NCI-H526 (cell line): ENCODE measurements around the gene BCL7A.
"Not testable (repeated sequence)": the region's sequence is repeated elsewhere in the genome, so short reads cannot be mapped to it uniquely, and the experiment has no call there.

Experiments
- DNase-seq, 2 experiments: peaks; one replicate each; lab custom pipeline; 2025; lab: John Stamatoyannopoulos, UW

Gene BCL7A

DNA sequence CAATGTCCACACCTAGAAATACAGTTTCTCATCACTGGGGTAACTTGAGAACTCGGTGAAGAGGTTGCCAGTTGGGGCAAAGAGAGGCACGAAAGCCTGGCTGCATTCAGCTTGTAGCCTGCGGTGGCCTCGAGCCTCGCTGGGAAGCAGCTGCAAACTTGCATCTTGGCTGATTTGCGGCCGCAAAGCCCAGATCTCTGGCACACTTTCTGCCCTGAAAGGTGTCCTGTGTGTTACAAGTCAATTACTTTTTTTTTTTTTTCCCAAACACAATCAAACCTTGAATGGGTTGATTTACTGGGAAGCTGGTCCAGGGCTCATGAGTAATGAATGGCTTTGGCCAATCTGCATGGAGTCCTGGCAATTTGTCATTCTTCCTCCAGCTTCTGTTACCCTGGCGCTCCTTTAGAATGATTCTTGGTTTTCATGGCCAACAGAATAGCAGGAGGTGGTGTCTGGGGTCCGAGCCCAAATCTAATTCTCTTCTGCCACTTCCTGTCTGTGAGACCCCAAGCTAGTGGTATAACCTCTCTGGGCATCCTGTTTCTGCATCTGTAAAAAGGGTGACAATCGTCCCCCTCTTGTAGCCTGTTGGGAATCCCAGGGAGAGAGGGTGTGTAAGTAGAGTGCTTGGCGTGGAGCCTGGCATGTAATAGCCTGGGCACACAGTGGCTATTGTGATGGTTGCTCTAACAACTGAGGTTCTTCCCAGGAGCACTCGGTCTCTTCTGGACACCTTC, 6.7 kb downstream of the BCL7A start:
- DNase-seq = no peak

DNA sequence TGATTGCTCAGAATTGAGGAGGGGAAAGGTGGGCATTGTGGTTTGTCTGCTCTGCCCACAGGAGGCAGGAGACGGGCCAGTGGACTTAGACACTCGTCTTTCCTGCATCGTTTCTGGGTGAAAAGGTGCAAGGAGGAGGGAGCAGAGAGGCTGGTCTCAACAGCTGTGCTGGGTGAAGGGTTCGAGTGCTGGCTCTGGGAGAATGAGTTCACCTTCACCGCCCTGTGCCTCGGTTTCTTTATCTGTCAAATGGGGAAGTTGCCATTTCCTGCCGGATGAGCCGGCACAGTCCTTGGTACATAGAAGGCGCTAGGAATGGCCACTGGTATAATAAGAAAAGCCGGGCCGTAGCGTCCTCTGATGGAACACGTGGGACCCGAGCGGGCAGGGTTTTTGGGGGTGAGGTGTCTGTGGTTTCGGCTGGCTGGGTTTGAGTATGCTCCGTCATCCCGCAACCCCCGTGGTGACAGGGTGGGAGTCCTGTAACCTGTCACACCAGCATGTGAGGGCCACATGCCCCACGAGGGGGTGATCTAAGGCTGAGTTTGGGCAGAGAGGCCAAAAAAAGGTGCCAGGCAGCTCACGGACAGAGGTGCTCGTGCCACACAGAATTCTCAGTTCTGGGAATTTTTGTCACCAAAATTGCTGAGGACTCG, 7.3 kb downstream of the BCL7A start:
- DNase-seq = no peak

DNA sequence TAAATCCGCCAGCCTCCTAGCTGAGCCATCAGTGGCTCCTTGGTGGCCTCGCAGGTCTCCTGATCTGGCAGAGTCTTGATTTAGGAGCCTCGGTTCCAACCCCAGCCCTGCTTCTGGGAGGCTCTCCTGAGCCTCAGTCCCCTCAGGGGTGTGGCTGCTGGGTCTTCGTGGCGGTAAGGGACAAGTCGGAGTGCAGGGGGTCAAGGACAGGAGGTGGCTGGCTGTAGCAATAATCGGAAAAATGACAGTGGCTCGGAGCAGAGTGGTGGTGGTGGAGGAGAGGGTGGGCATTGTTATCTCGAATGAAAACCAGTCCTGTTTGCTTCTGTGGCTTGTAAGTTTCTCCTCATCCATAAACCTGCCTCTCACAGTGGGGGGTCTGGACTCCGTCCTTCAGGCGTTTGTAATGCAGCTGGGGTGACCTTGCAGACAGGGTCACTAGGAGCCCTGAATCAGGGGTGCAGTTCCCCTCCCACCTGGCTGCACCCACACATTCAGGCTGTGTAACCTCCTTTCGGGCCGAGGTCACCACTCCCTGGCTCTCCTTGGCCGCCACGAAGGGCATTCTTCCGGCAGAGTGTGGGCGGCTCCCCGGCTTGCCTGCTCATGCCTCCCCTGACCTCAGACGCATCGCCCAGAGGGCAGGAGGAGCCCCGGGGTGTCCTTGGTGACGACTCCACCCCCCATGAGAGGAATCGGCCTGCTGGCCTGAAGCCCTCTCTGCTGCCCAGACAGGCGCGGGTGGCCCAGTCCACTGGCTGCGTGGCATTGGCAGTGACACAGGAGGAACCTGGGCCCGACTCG, 8.1 kb downstream of the BCL7A start:
- DNase-seq = no peak

DNA sequence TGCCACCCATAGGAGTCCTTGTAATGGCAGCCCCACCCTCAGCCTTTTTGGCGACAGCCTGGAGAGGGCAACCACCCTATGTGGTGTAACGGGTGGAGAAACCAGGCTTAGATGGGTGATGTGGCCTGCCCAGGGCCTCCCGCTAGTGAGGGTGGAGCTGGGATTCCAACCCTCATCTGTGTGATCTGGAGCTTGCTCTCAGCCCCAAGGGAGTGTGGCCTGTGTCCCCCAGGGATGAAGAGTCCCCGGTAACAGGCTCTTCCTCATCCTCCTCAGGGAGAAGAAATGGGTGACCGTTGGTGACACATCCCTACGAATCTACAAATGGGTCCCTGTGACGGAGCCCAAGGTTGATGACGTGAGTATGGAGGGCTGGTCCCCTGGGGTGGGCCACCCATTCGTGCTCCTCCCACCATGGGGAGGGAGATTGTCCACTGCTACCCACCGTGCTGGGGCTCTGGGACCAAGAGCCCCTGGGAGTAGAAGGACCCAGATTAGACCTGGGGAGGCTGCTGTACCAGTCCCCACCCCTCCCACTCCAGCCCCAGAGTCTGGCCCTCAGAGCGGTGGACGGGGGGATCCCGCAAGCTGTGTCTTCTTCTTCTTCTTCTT, 8.8 kb downstream of the BCL7A start:
- no peak for DNase-seq

DNA sequence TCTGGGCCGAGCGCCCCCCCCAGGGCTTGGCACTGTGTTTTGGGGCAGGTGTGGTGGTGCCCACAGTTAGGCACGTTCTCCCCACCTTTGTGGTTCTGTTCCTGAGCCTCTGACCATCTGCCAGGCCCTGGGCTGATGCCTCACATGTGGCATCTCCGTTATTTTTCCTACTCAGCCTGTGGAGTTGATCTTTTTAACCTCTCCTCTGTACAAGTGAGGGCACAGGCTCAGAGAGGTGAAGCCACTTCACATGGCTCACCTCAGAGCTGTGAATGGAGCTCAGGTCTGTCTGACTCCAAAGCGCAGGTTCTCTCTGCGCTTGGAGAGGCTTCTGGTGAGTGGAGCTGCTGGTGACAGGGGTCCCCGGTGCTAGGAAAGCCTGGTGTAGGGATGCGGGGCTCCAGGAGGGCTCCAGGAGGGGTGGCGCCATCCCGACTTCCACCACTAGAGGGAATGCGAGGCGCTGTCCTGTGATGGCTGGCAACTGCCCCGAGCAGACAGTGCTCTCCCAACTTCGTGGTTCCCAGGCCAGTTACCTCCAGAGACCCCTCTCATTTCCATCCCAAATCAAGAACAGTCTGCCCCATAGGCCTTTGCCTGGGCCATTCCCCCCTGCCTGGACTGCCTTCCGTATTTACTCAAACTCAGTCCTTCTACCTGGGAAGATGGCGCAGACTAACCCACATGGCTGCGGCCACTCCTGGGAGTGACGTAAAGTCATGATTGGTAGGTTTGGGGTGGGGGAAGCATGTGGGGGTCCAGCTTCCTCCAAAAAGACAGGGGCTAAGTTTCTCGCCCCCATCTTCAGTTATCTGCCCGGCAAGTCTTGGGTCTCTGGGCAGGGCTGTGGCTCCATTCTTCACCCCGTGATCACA, 9.9 kb downstream of the BCL7A start:
- peak in 1 of 2 experiments; percentile 64 for DNase-seq

DNA sequence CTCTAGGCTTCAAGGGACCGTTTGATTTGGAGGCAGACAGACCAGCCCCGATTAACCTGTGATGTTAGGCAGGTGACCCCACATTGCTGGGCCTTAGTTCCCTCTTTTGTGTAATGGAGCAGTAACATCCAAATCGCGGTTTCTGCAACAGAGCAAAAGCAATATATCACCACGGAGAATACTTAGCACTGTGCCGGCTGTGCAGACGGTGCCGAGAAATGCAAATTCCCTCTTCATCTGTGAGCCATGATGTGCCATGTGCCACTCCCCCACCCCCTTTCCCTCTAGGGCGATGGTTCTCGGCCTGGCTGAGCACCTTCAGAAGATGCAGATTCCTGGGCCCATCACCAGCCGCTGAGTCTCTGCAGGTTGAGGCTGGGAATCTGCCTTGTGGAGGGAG, 10.9 kb downstream of the BCL7A start:
- DNase-seq = peak; percentile 58 to 78

DNA sequence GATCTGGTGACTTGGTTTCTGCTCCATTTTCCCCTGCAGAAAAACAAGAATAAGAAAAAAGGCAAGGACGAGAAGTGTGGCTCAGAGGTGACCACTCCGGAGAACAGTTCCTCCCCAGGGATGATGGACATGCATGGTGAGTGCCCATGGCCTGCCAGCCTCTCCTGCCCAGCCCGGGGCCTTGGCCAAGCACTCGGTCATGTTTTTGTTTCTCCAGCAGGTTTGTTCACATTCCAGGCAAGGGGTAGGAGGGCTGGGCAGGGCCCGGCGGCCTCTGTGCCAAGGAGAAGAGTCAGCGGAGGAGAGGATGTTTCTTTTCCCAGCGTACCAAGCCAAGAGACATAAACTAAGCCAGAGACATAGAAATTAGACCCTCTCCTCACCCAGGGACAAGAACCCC, 13.6 kb downstream of the BCL7A start:
- DNase-seq = no peak

DNA sequence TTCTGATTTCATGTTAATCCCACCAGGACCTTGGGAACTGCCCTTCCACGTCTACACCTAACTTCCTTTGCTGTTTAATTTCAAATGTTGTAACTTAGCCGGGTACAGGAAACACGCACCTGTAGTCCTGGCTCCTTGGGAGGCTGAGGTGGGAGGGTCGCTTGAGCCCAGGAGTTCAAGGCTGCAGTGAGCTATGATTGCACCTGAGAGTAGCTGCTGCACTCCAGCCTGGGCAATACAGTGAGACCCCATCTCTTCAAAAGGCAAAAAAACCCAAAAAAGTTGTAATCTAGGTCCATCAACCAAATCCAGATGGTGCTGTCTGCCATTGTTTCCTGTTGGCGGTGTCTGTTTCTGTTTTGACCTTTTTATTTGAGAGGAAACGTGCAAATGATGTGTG, 14.5 kb downstream of the BCL7A start:
- no peak for DNase-seq

DNA sequence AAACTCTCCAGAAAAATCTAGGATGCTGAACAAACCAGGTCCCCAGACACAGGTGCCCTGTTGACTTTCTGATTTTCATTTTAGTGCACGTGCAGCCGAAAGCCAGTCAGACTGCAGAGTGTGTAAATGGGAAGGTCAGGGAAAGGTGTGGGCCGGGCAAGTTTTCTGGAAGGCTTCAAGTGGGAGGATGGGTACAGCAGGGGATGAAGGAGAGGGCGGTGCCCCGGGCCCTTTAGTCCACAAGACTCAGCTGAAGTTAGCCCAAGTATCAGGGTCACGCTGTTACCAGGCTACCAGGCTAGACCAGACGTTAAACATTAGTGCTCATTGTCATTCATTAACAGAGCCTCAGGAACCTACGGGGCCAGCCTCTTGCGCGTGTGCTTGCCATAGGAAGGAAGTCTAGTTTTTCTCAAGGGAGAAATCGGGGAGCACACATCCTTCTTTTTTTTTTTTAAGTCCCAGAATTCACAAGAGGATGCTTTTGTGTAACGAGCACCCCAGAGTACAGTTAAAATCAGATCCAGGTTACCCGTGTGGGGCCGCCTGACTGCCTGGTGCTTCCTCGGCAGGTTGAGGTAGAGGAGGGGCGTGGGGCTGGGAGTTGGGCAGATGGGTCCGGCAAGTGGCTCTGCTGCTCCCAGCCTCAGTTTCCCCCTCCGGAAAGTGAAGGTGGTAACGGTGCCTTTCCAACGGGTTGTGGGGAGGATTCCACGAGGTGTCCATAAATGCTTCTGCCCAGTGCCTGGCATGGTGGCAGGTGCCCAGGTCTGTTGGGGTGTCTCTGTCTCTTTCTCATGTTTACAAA, 19.1 kb downstream of the BCL7A start:
- DNase-seq = peak in 1 of 2 experiments; percentile 21

DNA sequence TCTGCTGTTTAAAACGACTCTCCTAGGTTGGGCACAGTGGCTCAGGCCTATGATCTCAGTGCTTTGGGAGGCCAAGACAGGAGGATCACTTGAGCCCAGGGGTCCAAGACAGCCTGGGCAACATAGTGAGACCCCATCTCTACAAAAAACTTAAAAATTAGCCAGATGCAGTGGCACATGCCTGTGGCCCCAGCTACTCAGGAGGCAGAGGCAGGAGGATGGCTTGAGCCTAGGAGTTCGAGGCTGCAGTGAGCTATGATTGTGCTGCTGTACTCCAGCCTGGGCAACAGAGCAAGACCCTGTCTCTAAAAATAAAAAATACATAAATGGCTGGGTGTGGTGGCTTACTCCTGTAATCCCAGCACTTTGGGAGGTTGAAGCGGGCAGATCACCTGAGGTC, 19.8 kb downstream of the BCL7A start:
- not testable (repeated sequence) for DNase-seq

DNA sequence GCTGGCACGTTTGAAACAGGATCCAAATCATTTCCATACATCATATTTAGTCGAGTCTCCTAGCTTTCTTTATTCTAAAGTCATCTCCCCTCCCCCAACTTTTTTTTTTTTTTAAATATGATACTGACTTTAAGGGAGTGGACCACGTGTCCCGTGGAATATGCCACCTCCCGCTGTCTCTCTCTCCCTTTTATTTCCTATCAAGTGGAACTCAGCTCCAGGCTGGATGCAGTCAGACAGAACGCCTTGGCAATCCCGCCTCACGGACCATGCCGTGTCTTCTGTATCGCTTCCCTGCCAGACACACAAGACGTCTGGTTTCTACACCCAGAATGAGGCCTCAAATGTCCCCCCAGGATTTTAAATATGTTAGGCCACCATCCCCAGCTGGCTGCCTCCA, 21.2 kb downstream of the BCL7A start:
- peak; percentile 37 to 61 for DNase-seq

DNA sequence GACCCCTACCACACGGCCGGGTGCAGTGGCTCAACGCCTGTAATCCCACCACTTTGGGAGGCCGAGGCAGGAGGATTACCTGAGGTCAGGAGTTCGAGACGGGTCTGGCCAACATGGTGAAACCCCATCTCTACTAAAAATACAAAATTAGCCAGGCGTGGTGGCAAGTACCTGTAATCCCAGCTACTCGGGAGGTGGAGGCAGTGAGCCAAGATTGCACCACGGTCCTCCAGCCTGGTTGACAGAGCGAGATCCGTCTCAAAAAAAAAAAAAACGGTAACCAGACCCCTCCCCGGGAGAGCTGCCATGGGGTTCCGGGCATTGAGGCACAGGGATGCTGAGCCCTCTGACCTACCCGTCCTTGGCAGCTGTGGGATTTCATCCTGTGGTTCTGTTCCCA, 21.8 kb downstream of the BCL7A start:
- no peak for DNase-seq

DNA sequence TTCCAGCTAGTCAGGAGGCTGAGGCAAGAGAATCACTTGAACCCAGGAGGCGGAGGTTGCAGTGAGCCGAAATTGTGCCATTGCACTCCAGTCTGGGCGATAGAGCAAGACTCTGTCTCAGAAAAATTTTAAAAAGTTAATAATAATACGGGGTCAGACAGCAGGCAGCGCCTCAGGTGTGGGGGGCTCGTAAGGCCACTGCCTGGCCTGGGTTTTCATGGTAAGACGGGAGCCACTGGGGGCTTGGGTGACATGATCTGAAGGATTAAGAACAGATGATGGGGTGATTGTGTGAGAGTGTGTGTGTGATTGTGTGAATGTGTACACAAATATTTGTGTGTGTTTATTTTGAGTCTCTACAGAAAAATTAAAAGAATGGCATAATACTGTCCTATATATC, 23.6 kb downstream of the BCL7A start:
- no peak for DNase-seq

DNA sequence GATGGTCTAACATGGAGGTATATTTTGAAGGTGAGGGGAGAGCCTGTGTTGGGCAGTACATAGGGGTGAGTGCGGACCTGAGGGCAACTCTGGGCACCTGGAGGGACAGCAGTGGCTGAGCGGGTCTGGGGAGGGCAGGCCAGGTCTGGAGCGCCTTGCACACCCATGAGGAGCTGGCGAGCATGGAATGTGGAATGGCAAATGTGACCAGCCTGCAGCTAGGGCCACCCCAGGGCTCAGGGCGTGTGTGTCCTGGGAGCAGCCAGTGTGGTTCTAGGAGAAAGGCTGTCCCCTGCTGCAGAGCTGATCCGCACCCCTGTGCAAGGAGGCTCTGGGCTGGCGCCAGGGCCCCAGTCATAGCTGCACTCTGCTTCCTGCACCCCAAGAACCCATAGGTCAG, 24.5 kb downstream of the BCL7A start:
- DNase-seq = no peak

DNA sequence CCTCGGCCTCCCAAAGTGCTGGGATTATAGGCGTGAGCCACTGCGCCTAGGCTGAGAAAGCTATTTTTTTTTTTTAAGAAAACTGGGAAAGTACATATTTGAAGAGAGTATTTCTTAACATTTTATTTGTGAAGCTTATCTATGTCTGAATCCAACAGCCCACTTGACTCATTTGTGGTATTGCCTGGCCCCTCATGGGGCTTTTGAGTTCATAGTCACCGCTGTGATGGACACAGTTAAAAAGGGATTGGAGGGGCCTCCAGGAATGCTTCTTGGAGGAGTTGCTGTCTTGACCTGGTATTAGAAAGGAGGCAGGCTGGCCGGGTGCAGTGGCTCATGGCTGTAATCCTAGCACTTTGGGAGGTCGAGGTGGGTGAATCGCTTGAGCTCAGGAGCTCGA, 26.5 kb downstream of the BCL7A start:
- no peak for DNase-seq

DNA sequence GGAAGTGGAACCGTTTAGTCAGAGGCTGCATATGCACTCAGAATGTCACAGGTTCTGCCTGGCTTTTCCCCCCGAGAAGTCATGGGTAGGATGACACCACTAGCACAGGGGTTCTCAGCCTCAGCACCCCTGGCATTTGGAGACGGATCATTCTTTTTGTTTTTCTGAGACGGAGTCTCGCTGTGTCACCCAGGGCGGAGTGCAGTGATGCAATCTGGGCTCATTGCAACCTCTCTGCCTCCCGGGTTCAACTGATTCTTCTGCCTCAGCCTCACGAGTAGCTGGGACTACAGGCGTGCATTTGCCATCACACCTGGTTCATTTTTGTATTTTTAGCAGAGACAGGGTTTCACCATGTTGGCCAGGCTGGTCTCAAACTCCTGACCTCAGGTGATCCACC, 28.1 kb downstream of the BCL7A start:
- DNase-seq = no peak

DNA sequence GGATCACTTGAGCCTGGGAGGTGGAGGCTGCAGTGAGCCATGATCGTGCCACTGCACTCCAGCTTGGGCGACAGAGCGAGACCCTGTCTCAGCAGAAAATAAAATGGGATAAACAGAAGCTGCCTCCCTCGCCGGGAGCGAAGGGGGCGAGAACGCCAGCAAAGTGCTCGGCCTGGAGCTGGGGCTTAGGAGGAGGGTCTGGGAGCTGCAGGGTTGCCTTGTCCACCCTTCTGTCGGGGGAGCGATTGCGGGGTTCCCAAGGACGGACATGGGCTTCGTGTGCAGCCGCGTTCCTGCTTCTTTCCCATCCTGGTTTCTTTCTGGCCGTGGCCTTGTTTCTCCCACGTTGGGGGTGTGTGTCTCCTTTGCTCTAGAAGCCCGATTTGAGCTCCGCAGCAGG, 29.0 kb downstream of the BCL7A start:
- DNase-seq = no peak

DNA sequence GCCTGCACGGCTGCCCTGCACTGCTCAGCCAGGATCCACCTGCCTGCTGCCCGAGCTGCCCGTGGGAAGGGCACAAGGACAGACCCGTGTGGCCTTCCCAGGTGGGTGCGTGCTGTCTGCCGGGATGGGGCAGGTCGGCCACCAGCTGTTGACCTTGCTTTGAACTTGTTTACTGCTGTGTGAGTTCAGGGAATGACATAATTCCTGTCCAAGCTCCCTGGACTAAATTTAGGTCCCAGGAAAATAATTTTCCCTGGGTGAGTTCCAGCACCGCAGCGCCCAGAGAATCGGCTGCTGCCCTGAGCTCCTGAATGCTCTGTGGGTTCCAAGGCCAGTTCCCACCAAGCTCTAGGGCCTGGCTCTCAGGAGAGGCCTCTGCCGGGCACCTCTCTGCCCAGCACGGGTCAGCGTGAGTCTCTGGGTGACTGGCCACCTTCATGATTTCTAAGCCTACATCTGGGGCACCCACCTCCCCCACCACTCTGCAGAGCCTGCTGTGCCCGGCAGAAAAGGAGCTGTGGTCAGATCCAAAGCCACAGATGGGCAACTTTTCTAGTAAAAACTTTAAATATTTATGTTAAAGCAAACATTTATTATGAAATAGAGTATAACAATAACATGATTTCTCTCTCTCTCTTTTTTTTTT, 29.7 kb downstream of the BCL7A start:
- no peak for DNase-seq

DNA sequence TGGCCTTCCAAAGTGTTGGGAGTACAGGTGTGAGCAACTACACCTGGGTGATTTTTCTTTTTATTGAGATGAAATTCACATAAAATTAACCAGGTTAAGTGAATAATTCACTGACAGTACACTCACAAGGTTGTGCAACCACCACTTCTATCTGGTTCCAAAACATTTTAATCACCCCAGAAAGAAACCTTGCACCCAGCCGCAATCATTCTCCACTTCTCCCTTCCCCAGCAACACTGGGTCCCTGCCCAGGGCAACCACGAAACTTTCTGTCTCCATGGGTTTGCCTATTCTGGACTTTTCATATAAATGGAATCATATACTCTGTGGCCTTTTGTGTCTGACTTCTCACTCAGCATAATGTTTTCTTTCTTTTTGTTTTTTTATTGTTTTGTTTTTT, 30.6 kb downstream of the BCL7A start:
- DNase-seq = no peak

DNA sequence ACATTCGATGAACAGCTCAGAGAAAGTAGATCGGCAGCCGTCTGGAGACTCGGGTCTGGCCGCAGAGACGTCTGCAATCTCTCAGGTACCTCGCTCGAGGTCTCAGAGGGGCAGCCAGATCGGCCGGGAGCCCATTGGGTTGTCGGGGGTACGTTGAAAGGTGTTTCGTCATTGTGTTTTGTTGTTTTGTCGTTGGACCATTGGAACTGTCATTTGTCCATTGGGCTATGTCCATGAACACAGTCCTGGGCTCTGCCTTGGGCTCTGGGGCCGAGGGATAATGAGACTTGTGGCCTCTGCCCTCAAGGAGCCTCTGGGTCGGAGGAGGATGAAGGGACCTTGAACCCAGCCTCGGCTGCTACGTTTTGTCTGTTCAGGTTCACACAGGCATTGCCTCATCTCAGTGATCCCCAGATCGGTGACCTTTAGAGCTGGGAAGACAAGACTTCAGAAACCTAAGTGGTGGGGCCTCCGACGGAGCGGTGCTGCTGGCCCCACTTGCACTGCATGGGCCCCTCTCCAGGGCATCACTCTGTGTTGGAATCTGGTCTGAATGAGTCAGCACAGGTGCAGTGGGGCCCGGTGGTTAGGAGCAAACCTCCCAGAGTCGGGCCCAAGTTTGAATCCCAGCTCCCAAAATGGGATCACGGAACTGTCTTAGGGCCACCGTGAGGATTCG, 33.3 kb downstream of the BCL7A start:
- no peak for DNase-seq
